Cardiac fibroblast (primary cell): ENCODE measurements around the gene SLC4A8.

Experiments
- DNase-seq, 2 donors: peaks; one replicate each; pipeline versions ENCODE4 v3.0.0 to v3.0.0-alpha.2; 2010; ENCODE audit warnings: low read depth in 2 of 2
- H3K4me3 ChIP-seq, 2 donors: replicated peaks in 1 of 2; 1 replicate in 1 of 2; 2 replicates in 1 of 2; pipeline ENCODE4 v1.5.1; 2011; ENCODE audit warnings: low read depth in 2 of 2, low read length in 2 of 2, mild to moderate bottlenecking in 2 of 2, moderate library complexity in 1 of 2
- CTCF ChIP-seq: IDR thresholded peaks from one replicate; pipeline ENCODE4 v1.5.1; 2011; ENCODE audit warnings: low read depth, mild to moderate bottlenecking, low read length, inconsistent platforms

Gene SLC4A8

DNA sequence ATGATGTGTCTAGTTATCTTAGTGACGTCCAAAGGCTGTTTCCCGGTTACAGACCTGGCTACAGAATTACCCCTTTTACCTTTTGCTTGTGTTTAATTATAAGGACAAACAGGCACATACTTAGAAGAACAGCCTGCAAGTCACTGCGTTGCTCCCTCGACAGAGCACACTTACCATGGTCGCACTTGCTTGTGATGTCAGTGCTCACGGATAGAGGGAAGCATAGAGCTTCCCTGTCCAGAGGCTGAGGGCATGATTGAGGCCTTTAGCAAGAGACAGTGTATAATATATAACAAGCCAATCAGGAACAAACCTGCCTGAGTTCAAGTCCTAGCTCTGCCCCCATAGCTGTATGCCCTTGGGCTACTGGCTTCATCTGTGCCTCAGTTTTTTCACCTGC, 93.2 kb downstream of the SLC4A8 start:
- no peak for DNase-seq
- no peak overlapping the region for H3K4me3 ChIP-seq
- no peak for TF ChIP-seq CTCF

DNA sequence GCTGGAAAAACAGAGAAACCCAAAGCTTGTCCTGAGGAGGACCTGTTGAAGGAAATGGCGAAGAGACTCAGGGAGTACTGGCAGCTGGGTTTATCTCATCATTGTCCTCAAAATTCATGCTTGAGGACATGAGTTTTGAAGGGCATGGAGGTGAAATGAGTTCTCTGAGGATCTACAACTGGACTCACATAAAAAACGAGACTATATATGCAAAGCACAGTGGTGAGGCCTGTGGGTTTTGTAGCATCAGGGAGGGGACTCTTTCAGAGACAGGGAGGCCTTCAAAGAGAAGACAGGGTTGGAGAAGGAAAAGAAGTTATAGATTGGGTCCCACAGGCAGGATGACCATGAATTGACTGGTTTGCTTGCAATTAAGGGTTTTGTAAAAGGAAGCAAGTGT, 95.1 kb downstream of the SLC4A8 start:
- no peak for TF ChIP-seq CTCF
- H3K4me3 ChIP-seq = no peak overlapping the region
- DNase-seq = no peak

DNA sequence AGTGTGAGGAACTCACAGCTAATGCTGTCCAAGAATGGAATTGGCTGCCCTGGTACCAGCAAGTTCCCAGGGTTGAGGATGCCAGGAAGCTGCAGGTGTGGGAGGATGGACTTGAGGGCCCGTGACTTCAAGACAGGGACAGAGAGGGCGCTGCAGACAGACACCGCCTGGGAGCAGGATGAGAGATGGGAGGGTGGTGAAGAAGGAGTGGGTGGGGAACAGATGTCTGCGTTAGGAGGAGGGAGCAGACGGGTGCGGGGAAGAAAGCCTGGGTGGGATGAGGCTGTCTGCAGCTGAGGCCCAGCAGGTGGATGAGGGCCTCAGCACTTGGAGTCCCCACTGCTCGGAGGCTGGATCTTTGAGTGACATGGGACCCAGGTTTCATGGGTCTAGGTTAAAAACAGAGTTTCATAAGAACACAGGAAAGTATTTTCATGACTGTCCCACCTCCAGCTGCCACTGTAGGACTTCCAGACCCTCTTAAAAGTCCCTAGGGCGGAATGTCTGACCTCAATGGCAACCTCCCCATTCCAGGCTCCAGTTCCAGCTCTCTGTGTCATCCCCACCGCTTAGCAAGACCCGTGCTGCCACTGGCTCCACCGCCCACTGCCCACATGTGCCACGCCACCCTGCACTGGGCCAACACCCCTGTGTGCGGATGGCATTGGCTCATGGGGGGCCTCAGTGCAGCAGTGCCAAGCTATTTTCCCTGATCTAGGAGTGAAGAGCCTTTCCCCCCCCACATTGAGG, 96.1 kb downstream of the SLC4A8 start:
- no peak for DNase-seq
- TF ChIP-seq CTCF = no peak
- H3K4me3 ChIP-seq = no peak overlapping the region

DNA sequence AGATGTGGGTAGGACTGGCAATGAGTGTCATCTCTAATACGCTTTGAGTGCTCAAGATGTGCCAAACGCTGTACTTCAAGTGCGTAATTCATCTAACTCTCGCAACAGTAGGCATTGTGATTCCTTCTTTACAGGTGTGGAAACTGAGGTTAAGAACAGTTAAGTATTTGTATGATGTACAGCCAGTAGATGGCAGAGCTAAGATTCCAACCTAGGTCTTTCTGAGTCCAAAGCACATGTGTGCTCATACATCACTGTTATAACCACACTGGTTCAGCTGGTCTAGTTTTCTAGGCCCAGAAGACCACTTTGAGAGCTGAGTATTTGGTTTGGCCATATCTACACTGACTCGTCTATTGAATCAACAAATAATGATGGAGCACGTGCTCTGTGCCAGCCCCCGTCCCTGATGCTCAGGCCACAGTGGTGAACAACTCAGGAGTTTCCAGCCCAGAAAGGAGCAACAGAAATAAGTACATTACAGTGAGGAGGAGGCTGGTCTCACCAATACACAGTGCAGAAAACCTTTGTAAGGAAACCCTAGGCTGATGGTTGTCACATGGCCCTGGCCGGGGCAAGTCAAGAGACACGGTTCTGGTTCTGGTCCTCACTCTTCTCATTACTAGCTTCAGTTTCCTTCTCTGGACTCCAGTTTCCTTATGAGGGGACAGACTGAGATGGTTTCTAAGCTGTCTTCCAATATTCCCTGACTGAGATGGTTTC, 97.1 kb downstream of the SLC4A8 start:
- H3K4me3 ChIP-seq = no peak overlapping the region
- DNase-seq = peak in 1 of 2 donors; percentile 10
- TF ChIP-seq CTCF = peak; percentile 12

DNA sequence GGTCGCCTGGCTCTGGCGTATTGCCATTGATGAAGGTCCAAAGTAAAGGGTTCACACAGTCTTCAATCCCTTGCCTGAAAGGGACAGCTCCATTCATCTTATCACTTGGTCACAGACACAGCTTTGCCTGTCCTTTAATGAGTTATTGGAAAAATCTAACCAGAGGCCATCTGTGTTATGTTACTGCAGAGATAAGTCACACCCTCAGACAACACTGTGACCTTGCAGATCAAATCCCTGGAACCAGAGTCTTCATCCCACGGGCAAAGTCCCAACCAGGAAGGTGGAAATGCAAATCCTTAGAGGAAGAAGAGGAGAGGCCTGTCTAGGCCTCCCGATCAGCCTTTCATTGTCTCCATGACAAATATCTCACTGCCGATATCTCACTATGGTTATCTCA, 98.1 kb downstream of the SLC4A8 start:
- H3K4me3 ChIP-seq = no peak overlapping the region
- TF ChIP-seq CTCF = no peak
- DNase-seq = no peak

DNA sequence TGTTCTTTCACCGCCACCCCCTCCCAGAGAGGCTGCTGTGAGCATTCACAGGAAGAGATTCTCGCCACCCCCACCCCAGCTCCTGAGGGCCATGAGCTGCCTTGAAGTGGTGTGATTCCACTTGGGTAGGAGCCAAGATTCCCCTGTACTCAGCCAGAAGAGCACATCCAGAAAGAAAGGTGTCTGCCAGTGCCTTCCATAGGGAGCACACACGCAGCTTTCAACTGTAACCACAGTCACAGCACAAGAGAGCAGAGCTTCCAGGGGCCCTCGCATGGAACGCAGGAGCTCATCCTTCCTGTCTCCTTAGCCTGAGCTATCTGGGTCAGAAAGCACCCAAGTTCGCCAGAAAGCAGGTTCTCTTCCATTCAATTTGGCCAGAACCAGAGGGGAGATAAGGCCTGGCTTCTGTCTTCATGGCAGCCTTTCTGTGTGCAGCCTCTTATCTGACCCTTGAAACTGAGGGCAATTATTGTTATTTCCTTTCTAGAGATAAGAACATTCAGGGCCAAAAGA, 99.8 kb downstream of the SLC4A8 start:
- DNase-seq = no peak
- TF ChIP-seq CTCF = no peak
- no peak overlapping the region for H3K4me3 ChIP-seq
